Measurements from ENCODE around the gene FAM168A.

DNA sequence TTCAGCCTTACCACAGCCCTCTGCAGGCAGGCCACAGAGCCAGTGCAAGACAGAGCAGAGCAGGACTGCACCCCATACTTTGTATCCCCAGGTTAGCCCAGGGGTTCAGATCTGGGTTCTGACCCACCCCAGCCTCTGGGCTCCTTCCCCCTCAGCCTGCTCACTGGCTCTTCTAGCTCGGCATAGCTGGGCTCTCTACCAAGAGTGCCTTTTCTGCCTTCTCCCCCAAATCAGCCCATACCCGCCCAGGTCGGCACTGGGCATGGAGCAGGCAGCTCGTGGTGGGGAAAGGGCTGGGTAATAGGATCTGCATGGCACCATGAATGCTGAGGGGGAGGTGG lies 213.4 kb downstream of the FAM168A start:
- TF ChIP-seq, protein P1, sequence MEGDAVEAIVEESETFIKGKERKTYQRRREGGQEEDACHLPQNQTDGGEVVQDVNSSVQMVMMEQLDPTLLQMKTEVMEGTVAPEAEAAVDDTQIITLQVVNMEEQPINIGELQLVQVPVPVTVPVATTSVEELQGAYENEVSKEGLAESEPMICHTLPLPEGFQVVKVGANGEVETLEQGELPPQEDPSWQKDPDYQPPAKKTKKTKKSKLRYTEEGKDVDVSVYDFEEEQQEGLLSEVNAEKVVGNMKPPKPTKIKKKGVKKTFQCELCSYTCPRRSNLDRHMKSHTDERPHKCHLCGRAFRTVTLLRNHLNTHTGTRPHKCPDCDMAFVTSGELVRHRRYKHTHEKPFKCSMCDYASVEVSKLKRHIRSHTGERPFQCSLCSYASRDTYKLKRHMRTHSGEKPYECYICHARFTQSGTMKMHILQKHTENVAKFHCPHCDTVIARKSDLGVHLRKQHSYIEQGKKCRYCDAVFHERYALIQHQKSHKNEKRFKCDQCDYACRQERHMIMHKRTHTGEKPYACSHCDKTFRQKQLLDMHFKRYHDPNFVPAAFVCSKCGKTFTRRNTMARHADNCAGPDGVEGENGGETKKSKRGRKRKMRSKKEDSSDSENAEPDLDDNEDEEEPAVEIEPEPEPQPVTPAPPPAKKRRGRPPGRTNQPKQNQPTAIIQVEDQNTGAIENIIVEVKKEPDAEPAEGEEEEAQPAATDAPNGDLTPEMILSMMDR (IDR thresholded peaks at IDR 0.05; ENCODE audit: low read length) = no peak
- no peak for TF ChIP-seq EZH2phosphoT487 (IDR thresholded peaks at IDR 0.05; ENCODE audit: low read length)
